ENCODE data around the gene GSTO2.

GSTO2 gene

DNA sequence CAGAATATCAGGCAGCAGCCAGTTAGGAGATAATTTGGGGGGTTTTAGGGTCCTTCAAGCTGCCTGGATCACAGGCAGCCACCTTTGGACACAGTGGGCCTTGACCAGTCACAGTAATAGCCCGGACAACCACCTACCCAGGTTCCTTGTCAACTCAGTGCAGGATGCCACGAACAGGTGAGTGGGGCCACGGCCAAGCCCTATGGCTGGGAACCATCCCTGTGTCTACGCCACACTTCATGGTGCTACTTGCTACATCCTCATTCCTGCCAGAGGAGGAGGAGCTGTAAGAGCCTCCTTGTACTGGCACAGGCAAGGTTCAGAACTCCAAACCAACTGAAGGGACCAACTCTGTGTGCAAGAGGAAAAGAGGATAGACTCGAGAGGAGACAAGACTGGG, 49.3 kb downstream of the GSTO2 start:
- Histone ChIP-seq H3K4me2 (ENCODE audit: low read depth, low read length) (no peak overlapping the region), H3K4me1 (ENCODE audit: low read length) (peaks cover 7% of the 10 kb centered on the region; the same call in 1 of the 2 replicates), H3K9me2 (replicated peaks; ENCODE audit: insufficient read depth, low read length) (no peaks in the 10 kb centered on the region), H3K36me3 (replicated peaks; ENCODE audit: insufficient read depth, low read length) (no peaks in the 10 kb centered on the region), H4K20me1 (ENCODE audit: insufficient read depth, low read length) (no peaks in the 10 kb centered on the region; the same call in 1 of the 2 replicates), H2AFZ (ENCODE audit: low read length) (no peak overlapping the region), H3K9me3 (replicated peaks; ENCODE audit: insufficient read depth, low read length) (no peaks in the 10 kb centered on the region), H3K4me3 (ENCODE audit: low read length) (no peak overlapping the region), H3K27me3 (replicated peaks; ENCODE audit: insufficient read depth, low read length) (no peaks in the 10 kb centered on the region), H3K79me2 (ENCODE audit: low read length) (peaks cover 54% of the 10 kb centered on the region), H3F3A (ENCODE audit: insufficient read depth, low read length) (no peaks in the 10 kb centered on the region), H3K9ac (ENCODE audit: low read length) (no peak overlapping the region), H3K27ac (ENCODE audit: low read length) (no peak overlapping the region)
- DNase-seq: no peak
- TF ChIP-seq, protein P1, sequence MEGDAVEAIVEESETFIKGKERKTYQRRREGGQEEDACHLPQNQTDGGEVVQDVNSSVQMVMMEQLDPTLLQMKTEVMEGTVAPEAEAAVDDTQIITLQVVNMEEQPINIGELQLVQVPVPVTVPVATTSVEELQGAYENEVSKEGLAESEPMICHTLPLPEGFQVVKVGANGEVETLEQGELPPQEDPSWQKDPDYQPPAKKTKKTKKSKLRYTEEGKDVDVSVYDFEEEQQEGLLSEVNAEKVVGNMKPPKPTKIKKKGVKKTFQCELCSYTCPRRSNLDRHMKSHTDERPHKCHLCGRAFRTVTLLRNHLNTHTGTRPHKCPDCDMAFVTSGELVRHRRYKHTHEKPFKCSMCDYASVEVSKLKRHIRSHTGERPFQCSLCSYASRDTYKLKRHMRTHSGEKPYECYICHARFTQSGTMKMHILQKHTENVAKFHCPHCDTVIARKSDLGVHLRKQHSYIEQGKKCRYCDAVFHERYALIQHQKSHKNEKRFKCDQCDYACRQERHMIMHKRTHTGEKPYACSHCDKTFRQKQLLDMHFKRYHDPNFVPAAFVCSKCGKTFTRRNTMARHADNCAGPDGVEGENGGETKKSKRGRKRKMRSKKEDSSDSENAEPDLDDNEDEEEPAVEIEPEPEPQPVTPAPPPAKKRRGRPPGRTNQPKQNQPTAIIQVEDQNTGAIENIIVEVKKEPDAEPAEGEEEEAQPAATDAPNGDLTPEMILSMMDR (IDR thresholded peaks at IDR 0.05; ENCODE audit: low read length): no peak
- no peak for TF ChIP-seq EZH2phosphoT487 (IDR thresholded peaks at IDR 0.05; ENCODE audit: low read length)
- no peak for TF ChIP-seq EZH2 (optimal IDR thresholded peaks at IDR 0.05; ENCODE audit: low read depth, low read length)

DNA sequence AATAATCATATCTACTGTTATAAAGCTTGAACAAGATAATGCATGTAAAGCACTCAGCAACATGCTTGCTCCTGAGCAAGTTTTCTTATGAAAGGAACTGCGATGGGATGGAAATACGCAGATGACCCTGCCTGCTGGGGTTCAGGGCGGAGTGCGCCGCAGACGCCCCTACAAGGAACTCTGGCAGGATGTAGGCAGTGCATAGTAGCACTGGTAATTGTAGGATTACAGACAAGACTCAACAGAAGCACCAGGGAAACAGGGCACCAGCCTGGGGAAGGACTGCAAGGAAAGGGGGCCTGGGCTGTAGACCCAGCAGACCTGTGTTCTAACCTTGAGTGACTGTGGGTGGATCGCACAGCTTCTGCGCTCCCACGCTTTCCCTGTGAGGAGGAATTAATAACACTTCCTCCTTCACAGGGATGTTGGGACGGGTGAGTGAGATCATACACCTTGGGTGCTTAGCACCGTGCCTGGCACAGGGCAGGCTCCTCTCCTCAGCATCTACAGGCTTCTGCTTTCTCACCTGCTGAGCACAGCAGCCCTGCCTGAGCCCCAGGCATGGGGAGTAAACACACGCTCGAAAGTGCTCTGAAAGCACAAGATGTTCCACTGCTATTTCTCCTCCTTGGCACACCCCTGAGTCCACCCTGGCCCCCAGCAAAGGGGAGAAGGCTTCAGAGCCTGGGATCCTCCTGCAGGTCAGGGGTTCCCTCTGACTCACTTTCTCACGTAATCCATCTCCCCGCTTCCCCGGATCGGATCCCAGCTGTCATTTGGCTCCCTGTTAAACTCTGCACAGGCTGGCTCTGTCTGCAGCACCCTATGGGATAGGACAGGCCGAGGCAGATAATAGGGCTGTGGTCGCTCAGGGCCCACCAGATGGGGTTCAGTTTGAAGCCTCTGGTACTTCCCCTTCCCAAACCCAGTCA, 50.1 kb downstream of the GSTO2 start:
- H3K4me1 ChIP-seq (ENCODE audit: low read length): peaks cover 7% of the 10 kb centered on the region; the same call in 1 of the 2 replicates
- no peaks in the 10 kb centered on the region for H3F3A ChIP-seq (ENCODE audit: insufficient read depth, low read length)
- H3K79me2 ChIP-seq (ENCODE audit: low read length): peaks cover 59% of the 10 kb centered on the region
- no peak overlapping the region for H3K27ac ChIP-seq (ENCODE audit: low read length)
- H3K9ac ChIP-seq (ENCODE audit: low read length): no peak overlapping the region
- no peak overlapping the region for H3K4me3 ChIP-seq (ENCODE audit: low read length)
- H3K9me3 ChIP-seq (replicated peaks; ENCODE audit: insufficient read depth, low read length): no peaks in the 10 kb centered on the region
- H3K27me3 ChIP-seq (replicated peaks; ENCODE audit: insufficient read depth, low read length): no peaks in the 10 kb centered on the region
- H4K20me1 ChIP-seq (ENCODE audit: insufficient read depth, low read length): no peaks in the 10 kb centered on the region; the same call in 1 of the 2 replicates
- no peak overlapping the region for H2AFZ ChIP-seq (ENCODE audit: low read length)
- no peaks in the 10 kb centered on the region for H3K36me3 ChIP-seq (replicated peaks; ENCODE audit: insufficient read depth, low read length)
- no peak overlapping the region for H3K4me2 ChIP-seq (ENCODE audit: low read depth, low read length)
- no peak for DNase-seq
- TF ChIP-seq EZH2 (optimal IDR thresholded peaks at IDR 0.05; ENCODE audit: low read depth, low read length) (no peak), EZH2phosphoT487 (IDR thresholded peaks at IDR 0.05; ENCODE audit: low read length) (no peak)
- TF ChIP-seq, protein P1 (IDR thresholded peaks at IDR 0.05; ENCODE audit: low read length): no peak
- no peaks in the 10 kb centered on the region for H3K9me2 ChIP-seq (replicated peaks; ENCODE audit: insufficient read depth, low read length)

DNA sequence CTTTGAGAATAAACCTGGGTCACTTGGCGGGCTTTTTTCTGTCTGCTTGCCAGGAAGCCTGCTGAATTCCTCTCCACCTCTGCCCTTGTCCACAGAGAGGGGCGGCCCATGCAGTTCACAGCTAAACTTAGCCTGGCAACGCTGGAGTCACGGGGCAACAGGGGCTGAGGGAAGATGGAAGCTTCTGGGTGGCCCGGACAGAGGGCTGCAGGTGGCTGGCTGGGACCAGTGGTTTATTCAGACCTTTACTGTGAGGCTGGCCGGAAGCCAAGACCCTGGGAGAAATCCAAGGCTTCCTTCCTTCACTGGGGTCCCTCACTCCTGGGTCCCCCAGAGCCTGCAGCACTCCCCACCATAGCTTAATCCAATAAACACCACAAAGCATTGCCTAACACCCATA, 52.2 kb downstream of the GSTO2 start:
- Histone ChIP-seq H3K79me2 (ENCODE audit: low read length) (peaks cover 74% of the 10 kb centered on the region), H3K4me2 (ENCODE audit: low read depth, low read length) (no peak overlapping the region), H3K4me3 (ENCODE audit: low read length) (no peak overlapping the region), H3K27ac (ENCODE audit: low read length) (no peak overlapping the region), H3K9ac (ENCODE audit: low read length) (no peak overlapping the region), H3K4me1 (ENCODE audit: low read length) (peaks cover 7% of the 10 kb centered on the region; the same call in 1 of the 2 replicates), H3K36me3 (replicated peaks; ENCODE audit: insufficient read depth, low read length) (no peaks in the 10 kb centered on the region), H3K9me3 (replicated peaks; ENCODE audit: insufficient read depth, low read length) (no peaks in the 10 kb centered on the region), H3K9me2 (replicated peaks; ENCODE audit: insufficient read depth, low read length) (no peaks in the 10 kb centered on the region), H3K27me3 (replicated peaks; ENCODE audit: insufficient read depth, low read length) (no peaks in the 10 kb centered on the region), H3F3A (ENCODE audit: insufficient read depth, low read length) (no peaks in the 10 kb centered on the region), H2AFZ (ENCODE audit: low read length) (no peak overlapping the region), H4K20me1 (ENCODE audit: insufficient read depth, low read length) (no peaks in the 10 kb centered on the region; the same call in 1 of the 2 replicates)
- DNase-seq: no peak
- TF ChIP-seq, protein P1 (IDR thresholded peaks at IDR 0.05; ENCODE audit: low read length): no peak
- TF ChIP-seq EZH2 (optimal IDR thresholded peaks at IDR 0.05; ENCODE audit: low read depth, low read length) (no peak), EZH2phosphoT487 (IDR thresholded peaks at IDR 0.05; ENCODE audit: low read length) (no peak)

Measured in MM.1S (cell line).